Skeletal muscle satellite cell (primary cell): Measurements from ENCODE around the gene SRSF3.

Experiments
- H3K27me3 ChIP-seq: 2 replicates; pipeline ENCODE4 v1.7.0; 2013; ENCODE audit warnings: low read length; ENCODE audit not compliant: control insufficient read depth, insufficient read depth
- H3K36me3 ChIP-seq: 2 replicates; pipeline ENCODE4 v1.7.0; 2013; ENCODE audit warnings: mild to moderate bottlenecking, control low read depth, low read length; ENCODE audit not compliant: insufficient read depth
- H3K4me1 ChIP-seq: 2 replicates; pipeline ENCODE4 v1.7.0; 2013; ENCODE audit warnings: low read length; ENCODE audit not compliant: control insufficient read depth, insufficient read depth
- H3K4me2 ChIP-seq: 2 replicates; pipeline ENCODE4 v1.7.0; 2013; ENCODE audit warnings: mild to moderate bottlenecking, low read length
- H3K4me3 ChIP-seq: 2 replicates; pipeline ENCODE4 v1.7.0; 2013; ENCODE audit warnings: low read length
- H3K9ac ChIP-seq: 2 replicates; pipeline ENCODE4 v1.7.0; 2013; ENCODE audit warnings: mild to moderate bottlenecking, low read depth, low read length, moderate library complexity
- H3K9me3 ChIP-seq: replicated peaks from 2 replicates; pipeline ENCODE4 v1.7.0; 2013; ENCODE audit warnings: mild to moderate bottlenecking, control low read depth, low read length

SRSF3 gene

GRCh38 chr6:36618366-36619355, 24.5 kb downstream of the SRSF3 start:
- Histone ChIP-seq H3K36me3 (no peaks in the 10 kb centered on the region), H3K4me1 (peaks cover 21% of the 10 kb centered on the region), H3K27me3 (no peaks in the 10 kb centered on the region), H3K9me3 (no peaks in the 10 kb centered on the region), H3K4me2 (no peak overlapping the region), H3K4me3 (no peak overlapping the region), H3K9ac (no peak overlapping the region)

- Histone ChIP-seq H3K4me3 (no peak overlapping the region), H3K4me1 (peaks cover 41% of the 10 kb centered on the region), H3K36me3 (no peaks in the 10 kb centered on the region), H3K4me2 (no peak overlapping the region), H3K9ac (no peak overlapping the region), H3K27me3 (no peaks in the 10 kb centered on the region), H3K9me3 (no peaks in the 10 kb centered on the region)
Measured at GRCh38 chr6:36621371-36621855, 27.3 kb downstream of the SRSF3 start.

- H3K9ac ChIP-seq, result no peak overlapping the region
- H3K4me1 ChIP-seq, result peaks cover 33% of the 10 kb centered on the region
- no peaks in the 10 kb centered on the region for H3K27me3 ChIP-seq
- no peak overlapping the region for H3K4me3 ChIP-seq
- H3K36me3 ChIP-seq, result no peaks in the 10 kb centered on the region
- no peaks in the 10 kb centered on the region for H3K9me3 ChIP-seq
- no peak overlapping the region for H3K4me2 ChIP-seq
Measured at GRCh38 chr6:36622901-36623546, 28.9 kb downstream of the SRSF3 start.

- no peak overlapping the region for H3K4me3 ChIP-seq
- peaks cover 34% of the 10 kb centered on the region for H3K4me1 ChIP-seq
- H3K27me3 ChIP-seq, result no peaks in the 10 kb centered on the region
- no peaks in the 10 kb centered on the region for H3K36me3 ChIP-seq
- no peak overlapping the region for H3K9ac ChIP-seq
- H3K4me2 ChIP-seq, result no peak overlapping the region
- no peaks in the 10 kb centered on the region for H3K9me3 ChIP-seq
Measured at GRCh38 chr6:36623547-36624459, 29.6 kb downstream of the SRSF3 start.

GRCh38 chr6:36624461-36625157, 30.4 kb downstream of the SRSF3 start:
- H3K27me3 ChIP-seq, result no peaks in the 10 kb centered on the region
- peak overlapping the region; percentile 73 for H3K4me2 ChIP-seq
- H3K4me3 ChIP-seq, result peak overlapping the region; percentile 45
- H3K36me3 ChIP-seq, result no peaks in the 10 kb centered on the region
- peak overlapping the region; percentile 41 for H3K9ac ChIP-seq
- H3K9me3 ChIP-seq, result no peaks in the 10 kb centered on the region
- H3K4me1 ChIP-seq, result peaks cover 34% of the 10 kb centered on the region

GRCh38 chr6:36625158-36625919, 31.2 kb downstream of the SRSF3 start:
- Histone ChIP-seq H3K9me3 (no peaks in the 10 kb centered on the region), H3K4me1 (peaks cover 34% of the 10 kb centered on the region), H3K36me3 (no peaks in the 10 kb centered on the region), H3K27me3 (peaks cover 2% of the 10 kb centered on the region), H3K4me2 (peak overlapping the region; percentile 73), H3K4me3 (peak overlapping the region; percentile 45), H3K9ac (peak overlapping the region; percentile 37)

- no peaks in the 10 kb centered on the region for H3K9me3 ChIP-seq
- no peak overlapping the region for H3K4me2 ChIP-seq
- H3K4me1 ChIP-seq, result peaks cover 34% of the 10 kb centered on the region
- no peak overlapping the region for H3K9ac ChIP-seq
- H3K4me3 ChIP-seq, result no peak overlapping the region
- no peaks in the 10 kb centered on the region for H3K36me3 ChIP-seq
- peaks cover 3% of the 10 kb centered on the region for H3K27me3 ChIP-seq
Measured at GRCh38 chr6:36626636-36627035, 32.5 kb downstream of the SRSF3 start.

- Histone ChIP-seq H3K9me3 (no peaks in the 10 kb centered on the region), H3K4me1 (peaks cover 34% of the 10 kb centered on the region), H3K9ac (no peak overlapping the region), H3K36me3 (no peaks in the 10 kb centered on the region), H3K27me3 (peaks cover 3% of the 10 kb centered on the region), H3K4me2 (no peak overlapping the region), H3K4me3 (no peak overlapping the region)
Measured at GRCh38 chr6:36627141-36627540, 33.0 kb downstream of the SRSF3 start.

GRCh38 chr6:36627801-36628246, 33.7 kb downstream of the SRSF3 start:
- no peak overlapping the region for H3K9ac ChIP-seq
- H3K9me3 ChIP-seq, result no peaks in the 10 kb centered on the region
- peak overlapping the region; percentile 24 for H3K4me2 ChIP-seq
- H3K4me1 ChIP-seq, result peaks cover 34% of the 10 kb centered on the region
- no peaks in the 10 kb centered on the region for H3K36me3 ChIP-seq
- H3K27me3 ChIP-seq, result peaks cover 3% of the 10 kb centered on the region
- peak overlapping the region; percentile 3 for H3K4me3 ChIP-seq

- no peaks in the 10 kb centered on the region for H3K36me3 ChIP-seq
- peaks cover 27% of the 10 kb centered on the region for H3K4me1 ChIP-seq
- no peak overlapping the region for H3K4me2 ChIP-seq
- peaks cover 3% of the 10 kb centered on the region for H3K27me3 ChIP-seq
- no peaks in the 10 kb centered on the region for H3K9me3 ChIP-seq
- no peak overlapping the region for H3K4me3 ChIP-seq
- no peak overlapping the region for H3K9ac ChIP-seq
Measured at GRCh38 chr6:36629784-36630183, 35.6 kb downstream of the SRSF3 start.
